Neural progenitor cell (in vitro differentiated cells): Measurements from ENCODE around the gene CMC2. TPM values are rescaled to one million over a fixed set of nuclear protein-coding genes. Genes with fewer than 3 reads are reported as not detected.

Source experiments
- DNase-seq: peaks from one replicate; pipeline ENCODE4 v3.0.0-alpha.2; 2016; ENCODE audit warnings: low spot score
- H2AFZ ChIP-seq: fragments of 200-600 bp; sonication (generic); replicated peaks from 2 replicates; pipeline ENCODE4 v1.6.1; 2016; ENCODE audit warnings: antibody characterized with exemption
- H3F3A ChIP-seq: fragments of 200-600 bp; sonication (generic); 2 replicates; pipeline ENCODE4 v1.6.1; 2016; ENCODE audit warnings: antibody characterized with exemption, low read depth
- H3K27ac ChIP-seq: fragments of 200-600 bp; sonication (generic); 2 replicates; pipeline ENCODE4 v1.5.1; 2016; ENCODE audit warnings: mild to moderate bottlenecking
- H3K27me3 ChIP-seq: fragments of 200-600 bp; sonication (generic); 2 replicates; pipeline ENCODE4 v1.6.1; 2016; ENCODE audit warnings: mild to moderate bottlenecking, moderate library complexity
- H3K36me3 ChIP-seq: fragments of 200-600 bp; sonication (generic); 2 replicates; pipeline ENCODE4 v1.5.1; 2016
- H3K4me1 ChIP-seq: fragments of 200-600 bp; sonication (generic); 2 replicates; pipeline ENCODE4 v1.6.1; 2016; ENCODE audit warnings: mixed run types
- H3K4me2 ChIP-seq: fragments of 200-600 bp; sonication (generic); 2 replicates; pipeline ENCODE4 v1.6.1; 2016
- H3K4me3 ChIP-seq: fragments of 200-600 bp; sonication (generic); 2 replicates; pipeline ENCODE4 v1.5.1; 2016
- H3K79me2 ChIP-seq: fragments of 200-600 bp; sonication (generic); 2 replicates; pipeline ENCODE4 v1.6.1; 2016; ENCODE audit warnings: low read depth
- H3K9ac ChIP-seq: fragments of 200-600 bp; sonication (generic); 2 replicates; pipeline ENCODE4 v1.6.1; 2016
- H3K9me3 ChIP-seq: fragments of 200-600 bp; sonication (generic); 2 replicates; pipeline ENCODE4 v1.5.1; 2016; ENCODE audit warnings: low read depth
- H4K20me1 ChIP-seq: fragments of 200-600 bp; sonication (generic); 2 replicates; pipeline ENCODE4 v1.6.1; 2016; ENCODE audit warnings: low read depth
- H3K27ac Mint-ChIP-seq: 3 replicates; pipeline ENCODE4 v1.8.0; 2021; ENCODE audit warnings: mixed read lengths
- H3K27me3 Mint-ChIP-seq: 2 replicates; pipeline ENCODE4 v1.8.0; 2022; ENCODE audit warnings: low read depth, mild to moderate bottlenecking, inconsistent platforms, moderate library complexity, mixed read lengths; ENCODE audit not compliant: insufficient read depth
- H3K36me3 Mint-ChIP-seq: 3 replicates; pipeline ENCODE4 v1.8.0; 2021; ENCODE audit warnings: mixed read lengths
- H3K4me1 Mint-ChIP-seq: 3 replicates; pipeline ENCODE4 v1.8.0; 2021; ENCODE audit warnings: mixed read lengths
- H3K4me3 Mint-ChIP-seq: 3 replicates; pipeline ENCODE4 v1.8.0; 2021; ENCODE audit warnings: mild to moderate bottlenecking, moderate library complexity, mixed read lengths
- H3K9me3 Mint-ChIP-seq: 3 replicates; pipeline ENCODE4 v1.8.0; 2020; ENCODE audit warnings: mixed read lengths
- CTCF ChIP-seq: fragments of 200-600 bp; sonication (generic); IDR thresholded peaks from 2 replicates; pipeline ENCODE4 v1.5.1; 2017; ENCODE audit warnings: antibody characterized with exemption, mild to moderate bottlenecking
- EZH2 ChIP-seq: fragments of 200-600 bp; sonication (generic); IDR thresholded peaks from 2 replicates; pipeline ENCODE4 v1.6.1; 2017; ENCODE audit warnings: antibody characterized with exemption, mild to moderate bottlenecking, moderate library complexity
- EZH2phosphoT487 ChIP-seq: fragments of 200-600 bp; sonication (generic); IDR thresholded peaks from 2 replicates; pipeline ENCODE4 v1.6.1; 2017; ENCODE audit warnings: antibody characterized with exemption
- total RNA-seq: library from RNA; depleted of rRNA; stranded (reverse); fragments of >200 nt; gene quantifications from 2 replicates; pipeline ENCODE4 v1.2.3, GENCODE V29; 2015; ENCODE audit warnings: low replicate concordance

The CMC2 gene
- total RNA-seq, 1 donor from 2014 or later, result 138 TPM

GRCh38 chr16:80932708-80933095 lies 74.0 kb downstream of the CMC2 start:
- H2AFZ ChIP-seq, result peak overlapping the region; percentile 60
- peaks cover 42% of the 10 kb centered on the region for H3K27me3 ChIP-seq
- DNase-seq, result no peak
- H3K27ac Mint-ChIP-seq, result no peak overlapping the region
- peak overlapping the region; percentile 39 for H3K4me3 ChIP-seq
- H3F3A ChIP-seq, result peaks cover 19% of the 10 kb centered on the region
- no peaks in the 10 kb centered on the region for H3K79me2 ChIP-seq
- H4K20me1 ChIP-seq, result no peaks in the 10 kb centered on the region
- H3K27me3 Mint-ChIP-seq, result peaks cover 18% of the 10 kb centered on the region
- H3K9ac ChIP-seq, result no peak overlapping the region
- peaks cover 14% of the 10 kb centered on the region for H3K4me1 ChIP-seq
- H3K4me2 ChIP-seq, result peak overlapping the region; percentile 76
- H3K36me3 ChIP-seq, result no peaks in the 10 kb centered on the region
- H3K4me1 Mint-ChIP-seq, result peaks cover 6% of the 10 kb centered on the region
- H3K27ac ChIP-seq, result no peak overlapping the region
- peaks cover 2% of the 10 kb centered on the region for H3K9me3 Mint-ChIP-seq
- no peaks in the 10 kb centered on the region for H3K9me3 ChIP-seq
- H3K4me3 Mint-ChIP-seq, result peak overlapping the region; percentile 82
- no peaks in the 10 kb centered on the region for H3K36me3 Mint-ChIP-seq
- TF ChIP-seq EZH2, result peak; percentile 4
- no peak for TF ChIP-seq CTCF

- no peak overlapping the region for H3K27ac ChIP-seq
- peaks cover 18% of the 10 kb centered on the region for H3K27me3 Mint-ChIP-seq
- peak; percentile 72 for DNase-seq
- peaks cover 7% of the 10 kb centered on the region for H3K4me1 ChIP-seq
- H3K36me3 Mint-ChIP-seq, result no peaks in the 10 kb centered on the region
- no peaks in the 10 kb centered on the region for H3K36me3 ChIP-seq
- peaks cover 2% of the 10 kb centered on the region for H3K9me3 Mint-ChIP-seq
- peaks cover 6% of the 10 kb centered on the region for H3K4me1 Mint-ChIP-seq
- peak overlapping the region; percentile 60 for H2AFZ ChIP-seq
- H3K27me3 ChIP-seq, result peaks cover 42% of the 10 kb centered on the region
- no peaks in the 10 kb centered on the region for H4K20me1 ChIP-seq
- no peaks in the 10 kb centered on the region for H3K79me2 ChIP-seq
- H3F3A ChIP-seq, result peaks cover 12% of the 10 kb centered on the region
- no peak overlapping the region for H3K9ac ChIP-seq
- no peak overlapping the region for H3K27ac Mint-ChIP-seq
- H3K9me3 ChIP-seq, result no peaks in the 10 kb centered on the region
- peak overlapping the region; percentile 76 for H3K4me2 ChIP-seq
- peak; percentile 6 for TF ChIP-seq CTCF
- peak; percentile 29 for TF ChIP-seq EZH2phosphoT487
- peak; percentile 84 for TF ChIP-seq EZH2
- peak overlapping the region; percentile 82 for H3K4me3 Mint-ChIP-seq
- peak overlapping the region; percentile 39 for H3K4me3 ChIP-seq
Observed at GRCh38 chr16:80931801-80932707, 74.6 kb downstream of the CMC2 start.

GRCh38 chr16:80924372-80924978 lies 82.2 kb downstream of the CMC2 start:
- peak; percentile 80 for DNase-seq
- H3K4me1 ChIP-seq, result no peaks in the 10 kb centered on the region
- no peak overlapping the region for H3K4me3 Mint-ChIP-seq
- peaks cover 9% of the 10 kb centered on the region for H3K27me3 Mint-ChIP-seq
- no peaks in the 10 kb centered on the region for H3K79me2 ChIP-seq
- no peaks in the 10 kb centered on the region for H3K36me3 ChIP-seq
- no peak overlapping the region for H2AFZ ChIP-seq
- no peaks in the 10 kb centered on the region for H3F3A ChIP-seq
- H3K27ac Mint-ChIP-seq, result no peak overlapping the region
- H3K9me3 ChIP-seq, result no peaks in the 10 kb centered on the region
- no peaks in the 10 kb centered on the region for H3K36me3 Mint-ChIP-seq
- H3K4me1 Mint-ChIP-seq, result no peaks in the 10 kb centered on the region
- H3K27me3 ChIP-seq, result no peaks in the 10 kb centered on the region
- TF ChIP-seq EZH2phosphoT487 (no peak), CTCF (peak; percentile 89)
- no peak overlapping the region for H3K4me3 ChIP-seq
- no peak overlapping the region for H3K9ac ChIP-seq
- H3K27ac ChIP-seq, result no peak overlapping the region
- no peaks in the 10 kb centered on the region for H4K20me1 ChIP-seq
- H3K4me2 ChIP-seq, result no peak overlapping the region
- H3K9me3 Mint-ChIP-seq, result peaks cover 2% of the 10 kb centered on the region
